GM12875 (cell line): ENCODE measurements around the gene S100A4.
"Not testable (repeated sequence)": the region's sequence is repeated elsewhere in the genome, so short reads cannot be mapped to it uniquely, and the experiment has no call there.

Experiments
- H3K4me3 ChIP-seq: one replicate; pipeline ENCODE4 v1.5.1; 2011; ENCODE audit warnings: low read depth, low read length, control low read depth
- TF ChIP-seq, protein P1 (sequence below): IDR thresholded peaks from 2 replicates; pipeline ENCODE4 v1.5.1; 2011; ENCODE audit warnings: low read depth, mild to moderate bottlenecking, control low read depth, inconsistent platforms, low read length, moderate library complexity, borderline replicate concordance; ENCODE audit not compliant: insufficient read depth

Gene S100A4

DNA sequence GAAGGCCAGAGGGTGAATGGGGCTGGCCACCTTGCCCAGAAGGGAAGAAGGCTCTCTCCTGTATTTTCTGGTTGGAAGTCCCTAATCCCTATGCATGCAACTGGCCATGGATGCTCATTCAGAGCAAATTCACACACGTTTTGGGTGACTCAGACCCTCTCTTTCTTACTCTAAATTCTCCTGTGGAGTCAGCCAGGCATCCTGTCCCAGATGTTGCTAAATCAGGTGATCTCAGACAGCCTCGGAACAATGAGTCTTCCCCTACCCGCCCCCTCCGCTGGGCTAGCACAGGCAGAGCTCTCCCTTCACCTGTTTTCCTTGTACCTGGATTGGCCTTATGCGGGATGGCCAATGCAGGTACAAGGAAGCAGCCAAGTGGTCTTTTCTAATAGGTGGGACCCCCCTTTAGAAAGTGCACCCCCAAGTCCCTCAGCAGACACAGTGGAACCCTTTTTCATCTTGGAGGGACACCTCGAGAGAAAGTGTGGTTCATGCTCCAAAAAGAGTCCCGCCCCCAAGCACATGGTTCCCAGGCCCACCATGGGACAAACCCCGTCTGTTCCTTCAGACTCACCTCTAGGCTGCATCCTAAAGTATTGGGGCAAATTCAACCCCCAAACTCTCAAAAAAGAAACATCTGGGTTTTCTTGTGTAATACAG, 18.5 kb downstream of the S100A4 start:
- no peak overlapping the region for H3K4me3 ChIP-seq
- TF ChIP-seq, protein P1, sequence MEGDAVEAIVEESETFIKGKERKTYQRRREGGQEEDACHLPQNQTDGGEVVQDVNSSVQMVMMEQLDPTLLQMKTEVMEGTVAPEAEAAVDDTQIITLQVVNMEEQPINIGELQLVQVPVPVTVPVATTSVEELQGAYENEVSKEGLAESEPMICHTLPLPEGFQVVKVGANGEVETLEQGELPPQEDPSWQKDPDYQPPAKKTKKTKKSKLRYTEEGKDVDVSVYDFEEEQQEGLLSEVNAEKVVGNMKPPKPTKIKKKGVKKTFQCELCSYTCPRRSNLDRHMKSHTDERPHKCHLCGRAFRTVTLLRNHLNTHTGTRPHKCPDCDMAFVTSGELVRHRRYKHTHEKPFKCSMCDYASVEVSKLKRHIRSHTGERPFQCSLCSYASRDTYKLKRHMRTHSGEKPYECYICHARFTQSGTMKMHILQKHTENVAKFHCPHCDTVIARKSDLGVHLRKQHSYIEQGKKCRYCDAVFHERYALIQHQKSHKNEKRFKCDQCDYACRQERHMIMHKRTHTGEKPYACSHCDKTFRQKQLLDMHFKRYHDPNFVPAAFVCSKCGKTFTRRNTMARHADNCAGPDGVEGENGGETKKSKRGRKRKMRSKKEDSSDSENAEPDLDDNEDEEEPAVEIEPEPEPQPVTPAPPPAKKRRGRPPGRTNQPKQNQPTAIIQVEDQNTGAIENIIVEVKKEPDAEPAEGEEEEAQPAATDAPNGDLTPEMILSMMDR: no peak

DNA sequence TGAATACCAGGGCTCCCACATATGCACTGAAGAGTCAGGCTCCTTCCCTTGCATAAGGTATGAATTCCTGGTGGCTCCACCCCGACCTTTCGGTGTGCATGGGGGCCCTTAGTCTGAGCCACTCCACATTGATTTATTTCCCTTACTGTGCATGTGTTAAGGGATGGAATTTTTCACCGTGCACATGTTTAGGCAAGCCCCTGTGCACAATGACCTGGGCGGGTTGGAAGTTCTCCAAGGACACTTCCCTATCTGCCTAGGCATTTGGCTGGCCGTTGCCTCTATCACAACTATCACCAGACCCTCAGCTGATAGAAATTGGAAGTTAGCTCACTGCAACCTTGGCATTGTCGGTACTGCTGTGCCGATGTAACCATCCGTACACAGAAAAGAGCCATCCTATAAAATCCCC, 19.5 kb downstream of the S100A4 start:
- TF ChIP-seq, protein P1: no peak
- H3K4me3 ChIP-seq: no peak overlapping the region

DNA sequence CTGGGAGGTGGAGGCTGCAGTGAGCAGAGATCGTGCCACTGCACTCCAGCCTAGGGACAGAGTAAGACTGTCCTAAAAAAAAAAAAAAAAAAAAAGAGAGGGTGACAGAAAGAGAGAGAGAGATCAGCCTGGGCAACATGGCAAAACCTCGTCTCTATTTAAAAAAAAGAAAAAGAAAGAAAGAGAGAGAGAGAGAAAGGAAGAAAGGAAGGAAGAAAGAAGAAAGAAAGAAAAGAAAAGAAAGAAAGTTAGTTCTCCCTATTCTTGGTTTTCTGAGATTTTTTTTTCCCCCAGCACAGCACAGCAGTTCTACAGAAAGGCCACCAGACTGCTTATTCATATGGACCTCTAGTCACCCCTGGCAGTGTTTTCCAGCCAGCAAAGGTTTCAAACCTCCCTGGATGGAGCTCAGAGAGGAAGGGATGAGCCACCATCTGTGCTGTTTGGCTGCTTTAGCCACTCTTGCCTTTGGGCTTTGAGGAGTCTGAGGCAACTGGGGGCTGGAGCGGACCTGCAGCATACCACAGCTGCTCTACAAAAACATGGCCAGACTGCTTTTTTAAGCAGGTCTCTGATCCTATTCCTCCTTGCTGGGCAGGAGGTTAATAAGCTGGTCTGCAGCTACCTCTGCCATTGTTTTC, 20.4 kb downstream of the S100A4 start:
- H3K4me3 ChIP-seq: no peak overlapping the region
- TF ChIP-seq, protein P1: no peak

DNA sequence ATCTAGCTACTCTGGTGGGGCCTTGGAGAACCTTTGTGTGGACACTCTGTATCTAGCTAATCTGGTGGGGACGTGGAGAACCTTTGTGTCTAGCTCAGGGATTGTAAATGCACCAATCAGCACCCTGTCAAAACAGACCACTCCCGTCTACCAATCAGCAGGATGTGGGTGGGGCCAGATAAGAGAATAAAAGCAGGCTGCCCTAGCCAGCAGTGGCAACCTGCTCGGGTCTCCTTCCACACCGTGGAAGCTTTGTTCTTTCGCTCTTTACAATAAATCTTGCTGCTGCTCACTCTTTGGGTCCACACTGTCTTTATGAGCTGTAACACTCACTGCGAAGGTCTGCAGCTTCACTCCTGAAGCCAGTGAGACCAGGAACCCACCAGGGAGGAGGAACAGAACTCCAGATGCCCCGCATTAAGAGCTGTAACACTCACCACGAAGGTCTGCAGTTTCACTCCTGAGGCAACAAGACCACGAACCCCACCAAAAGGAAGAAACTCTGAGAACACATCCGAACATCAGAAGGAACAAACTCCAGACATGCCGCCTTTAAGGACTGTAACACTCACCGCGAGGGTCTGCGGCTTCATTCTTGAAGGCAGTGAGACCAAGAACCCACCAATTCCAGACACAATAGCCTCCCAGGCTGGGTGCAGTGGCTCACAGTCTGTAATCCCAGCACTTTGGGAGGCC, 23.1 kb downstream of the S100A4 start:
- H3K4me3 ChIP-seq: not testable (repeated sequence)

DNA sequence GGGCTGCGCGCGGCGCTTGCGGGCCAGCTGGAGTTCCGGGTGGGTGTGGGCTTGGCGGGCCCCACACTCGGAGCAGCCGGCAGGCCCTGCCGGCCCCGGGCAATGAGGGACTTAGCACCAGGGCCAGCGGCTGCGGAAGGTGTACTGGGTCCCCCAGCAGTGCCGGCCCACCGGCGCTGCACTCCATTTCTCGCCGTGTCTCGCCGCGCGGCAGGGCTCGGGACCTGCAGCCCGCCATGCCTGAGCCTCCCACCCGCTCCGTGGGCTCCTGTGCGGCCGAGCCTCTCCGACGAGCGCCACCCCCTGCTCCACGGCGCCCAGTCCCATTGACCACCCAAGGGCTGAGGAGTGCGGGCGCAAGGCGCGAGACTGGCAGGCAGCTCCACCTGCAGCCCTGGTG, 23.8 kb downstream of the S100A4 start:
- not testable (repeated sequence) for H3K4me3 ChIP-seq

DNA sequence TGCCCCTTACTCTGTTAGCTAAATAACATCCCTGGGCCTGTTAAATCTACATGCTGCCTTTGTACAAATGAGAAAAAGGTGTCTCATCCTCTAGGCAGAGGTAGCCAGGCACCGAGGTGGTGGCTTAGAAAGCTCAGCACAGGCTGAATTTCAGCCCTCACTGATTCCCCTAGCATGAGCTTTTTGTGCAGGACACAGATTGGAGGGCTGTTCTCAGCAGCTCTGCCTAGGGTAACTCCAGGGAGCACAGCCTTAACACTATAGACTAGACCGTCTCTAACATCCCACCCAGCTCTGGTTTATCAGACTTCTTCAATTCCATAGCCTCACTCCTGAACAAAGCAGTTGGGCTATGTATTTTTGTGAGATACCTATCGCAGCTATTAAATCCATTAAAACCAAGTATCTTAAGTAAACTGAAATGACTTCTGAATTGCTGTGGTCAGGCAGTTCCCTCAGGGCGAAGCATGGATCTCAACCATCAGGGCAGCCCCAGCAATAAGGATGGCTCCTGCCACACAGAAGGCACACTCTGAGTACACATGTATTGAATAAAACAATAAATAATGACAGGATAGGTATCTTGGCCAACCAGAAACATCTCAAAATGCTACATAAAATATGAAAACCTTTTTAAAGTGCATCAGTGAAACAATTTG, 24.7 kb downstream of the S100A4 start:
- no peak overlapping the region for H3K4me3 ChIP-seq
- TF ChIP-seq, protein P1: no peak

DNA sequence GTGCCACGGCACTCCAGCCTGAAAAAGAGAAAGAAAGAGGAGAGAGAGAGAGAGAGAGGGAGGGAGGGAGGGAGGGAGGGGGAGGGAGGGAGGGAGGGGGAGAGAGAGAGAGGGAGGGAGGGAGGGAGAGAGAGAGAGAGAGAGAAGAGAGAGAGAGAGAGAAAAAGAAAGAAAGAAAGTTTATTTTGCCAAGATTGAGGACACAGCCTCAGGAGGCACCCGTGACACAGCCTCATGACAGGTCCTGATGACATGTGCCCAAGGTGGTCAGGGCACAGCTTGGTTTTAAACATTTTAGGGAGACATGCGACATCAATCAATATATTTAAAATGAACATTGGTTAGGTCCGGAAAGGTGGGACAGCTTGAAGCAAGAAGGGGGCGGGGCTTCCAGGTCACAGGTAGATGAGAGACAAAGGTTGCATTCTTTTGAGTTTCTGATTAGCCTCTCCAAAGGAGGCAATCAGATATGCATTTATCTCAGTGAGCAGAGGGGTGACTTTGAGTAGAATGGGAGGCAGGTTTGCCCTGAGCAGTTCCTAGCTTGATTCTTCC, 25.4 kb downstream of the S100A4 start:
- H3K4me3 ChIP-seq: not testable (repeated sequence)

DNA sequence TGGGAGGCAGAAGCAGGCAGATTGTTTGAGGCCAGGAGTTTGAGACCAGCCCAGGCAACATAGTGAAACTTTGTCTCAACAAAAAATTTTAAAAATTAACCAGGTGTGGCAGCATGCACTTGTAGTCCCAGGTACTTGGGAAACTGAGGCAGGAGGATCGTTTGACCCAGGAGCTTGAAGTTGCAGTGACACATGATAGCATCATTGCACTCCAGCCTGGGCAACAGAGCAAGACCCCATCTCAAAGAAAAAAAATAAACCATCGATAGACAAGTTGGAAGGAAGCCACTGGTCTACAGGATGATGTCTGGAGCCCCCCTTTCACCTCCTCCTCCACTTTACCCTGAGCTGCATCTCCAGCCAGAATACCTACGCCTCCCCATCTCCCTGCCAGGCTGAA, 26.4 kb downstream of the S100A4 start:
- TF ChIP-seq, protein P1: no peak
- no peak overlapping the region for H3K4me3 ChIP-seq
